NCI-H2196 treated with DMSO at 0.1 percent for 48 hours (cell line): ENCODE results near the gene ELAPOR2.
"Not testable (repeated sequence)": the region's sequence is repeated elsewhere in the genome, so short reads cannot be mapped to it uniquely, and the experiment has no call there.

Experiments used
- DNase-seq: peaks from one replicate; lab custom pipeline; 2025; ENCODE audit not compliant: unreplicated experiment; lab: John Stamatoyannopoulos, UW

ELAPOR2 gene

DNA sequence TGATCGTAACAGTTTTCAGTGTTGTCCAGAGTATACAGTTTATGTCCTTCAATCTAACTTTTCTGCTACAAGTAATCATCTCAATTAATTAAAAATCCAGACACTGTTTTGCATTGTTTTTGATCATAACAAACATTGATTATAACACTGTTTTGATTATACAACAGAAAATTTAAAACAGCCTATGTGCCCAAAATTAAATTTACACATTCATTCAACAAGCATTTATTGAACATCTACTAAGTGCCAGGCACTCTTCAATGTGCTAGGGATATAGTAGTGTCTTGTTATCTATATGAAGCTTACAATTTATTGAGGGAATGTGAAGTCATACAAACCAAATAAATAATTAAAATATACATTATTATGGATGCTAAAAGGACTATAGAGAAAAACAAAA, 10.6 kb downstream of the ELAPOR2 start:
- DNase-seq: no peak

DNA sequence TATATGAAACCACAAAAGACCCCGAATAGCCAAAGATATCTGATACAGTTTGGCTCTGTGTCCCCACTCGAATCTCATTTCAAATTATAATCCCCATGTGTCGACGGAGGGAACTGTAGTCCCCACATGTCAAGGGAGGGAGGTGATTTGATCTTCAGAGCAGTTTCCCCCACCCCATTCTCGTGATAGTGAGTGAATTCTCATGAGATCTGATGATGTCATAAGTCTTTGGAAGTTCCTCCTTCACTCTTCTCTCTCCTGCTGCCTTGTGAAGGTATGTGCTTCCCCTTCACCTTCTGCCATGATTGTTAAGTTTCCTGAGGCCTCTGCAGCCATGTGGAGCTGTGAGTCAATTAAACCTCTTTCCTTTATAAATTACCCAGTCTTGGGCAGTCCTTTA, 13.0 kb downstream of the ELAPOR2 start:
- DNase-seq: no peak

DNA sequence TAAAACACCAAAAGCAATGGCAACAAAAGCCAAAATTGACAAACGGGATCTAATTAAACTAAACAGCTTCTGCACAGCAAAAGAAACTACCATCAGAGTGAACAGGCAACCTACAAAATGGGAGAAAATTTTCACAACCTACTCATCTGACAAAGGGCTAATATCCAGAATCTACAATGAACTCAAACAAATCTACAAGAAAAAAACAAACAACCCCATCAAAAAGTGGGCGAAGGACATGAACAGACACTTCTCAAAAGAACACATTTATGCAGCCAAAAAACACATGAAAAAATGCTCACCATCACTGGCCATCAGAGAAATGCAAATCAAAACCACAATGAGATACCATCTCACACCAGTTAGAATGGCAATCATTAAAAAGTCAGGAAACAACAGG, 14.7 kb downstream of the ELAPOR2 start:
- not testable (repeated sequence) for DNase-seq

DNA sequence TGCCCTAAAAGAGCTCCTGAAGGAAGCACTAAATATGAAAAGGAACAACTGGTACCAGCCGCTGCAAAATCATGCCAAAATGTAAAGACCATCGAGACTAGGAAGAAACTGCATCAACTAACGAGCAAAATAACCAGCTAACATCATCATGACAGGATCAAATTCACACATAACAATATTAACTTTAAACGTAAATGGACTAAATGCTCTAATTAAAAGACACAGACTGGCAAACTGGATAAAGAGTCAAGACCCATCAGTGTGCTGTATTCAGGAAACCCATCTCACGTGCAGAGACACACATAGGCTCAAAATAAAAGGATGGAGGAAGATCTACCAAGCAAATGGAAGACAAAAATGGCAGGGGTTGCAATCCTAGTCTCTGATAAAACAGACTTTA, 17.9 kb downstream of the ELAPOR2 start:
- not testable (repeated sequence) for DNase-seq

- DNase-seq: not testable (repeated sequence)
Measured at GRCh38 chr7:87039691-87040299, 19.7 kb downstream of the ELAPOR2 start.

- DNase-seq: no peak
Measured at GRCh38 chr7:87038993-87039690, 20.3 kb downstream of the ELAPOR2 start.

DNA sequence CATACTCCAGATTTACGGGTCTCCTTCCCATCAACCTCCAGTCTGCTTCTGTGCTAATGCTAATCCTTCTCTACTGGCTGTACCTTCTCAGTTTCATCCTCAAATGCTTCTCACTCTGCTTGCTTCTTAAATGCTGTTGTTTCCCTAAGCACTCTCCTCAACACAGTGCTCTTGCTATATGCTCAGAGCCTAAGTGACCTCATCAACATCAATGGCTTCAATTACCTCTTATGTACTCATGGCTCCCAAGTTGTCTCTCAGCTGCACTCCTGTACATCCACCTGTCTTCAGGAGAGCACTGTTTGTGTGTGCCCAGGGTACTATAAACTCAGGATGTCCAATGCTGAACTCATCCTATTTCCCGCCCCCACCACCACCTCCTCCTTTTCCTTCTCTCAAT, 22.5 kb downstream of the ELAPOR2 start:
- no peak for DNase-seq

- DNase-seq: no peak
Measured at GRCh38 chr7:87032604-87033339, 26.7 kb downstream of the ELAPOR2 start.

- no peak for DNase-seq
Measured at GRCh38 chr7:87029078-87029477, 30.4 kb downstream of the ELAPOR2 start.

- no peak for DNase-seq
Measured at GRCh38 chr7:87028636-87029035, 30.8 kb downstream of the ELAPOR2 start.

GRCh38 chr7:87027900-87028299, 31.6 kb downstream of the ELAPOR2 start:
- DNase-seq: no peak

DNA sequence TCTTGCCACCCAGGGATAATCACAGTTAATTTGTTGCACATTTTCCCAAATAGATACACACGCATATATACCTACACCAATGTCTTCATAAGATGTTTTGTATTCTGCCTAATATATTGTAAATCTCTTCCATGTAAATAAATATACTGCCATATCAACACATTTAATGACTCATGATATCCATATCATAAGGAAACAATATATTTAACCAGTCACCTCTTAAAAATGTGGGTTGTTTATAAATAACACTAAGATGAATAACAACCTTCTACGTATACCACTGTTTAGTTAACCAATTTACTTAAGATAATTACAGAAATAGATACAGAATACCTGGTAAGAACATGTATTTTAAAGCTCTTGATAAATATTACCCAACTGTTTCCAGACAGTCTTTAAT, 38.2 kb downstream of the ELAPOR2 start:
- DNase-seq: no peak

- no peak for DNase-seq
Measured at GRCh38 chr7:87016606-87017005, 42.8 kb downstream of the ELAPOR2 start.

DNA sequence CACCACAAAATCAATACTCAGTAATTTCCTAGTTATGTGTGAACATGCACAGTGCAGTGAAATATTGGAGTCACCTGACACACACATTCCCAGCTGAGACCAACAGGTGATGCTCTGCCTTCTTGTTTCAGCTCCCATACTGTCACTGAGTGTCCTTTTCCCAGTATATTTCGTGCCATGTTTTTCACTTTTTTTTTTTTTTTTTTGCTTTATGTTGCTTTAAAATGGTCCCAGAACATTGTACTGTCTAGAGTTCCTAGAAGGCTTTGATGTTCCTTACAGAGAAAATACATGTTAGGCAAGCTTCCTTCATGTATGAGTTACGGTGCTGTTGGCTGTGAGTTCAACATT, 45.6 kb downstream of the ELAPOR2 start:
- no peak for DNase-seq

GRCh38 chr7:87013136-87013839, 46.2 kb downstream of the ELAPOR2 start:
- DNase-seq: no peak
